Endodermal cell (in vitro differentiated cells): ENCODE data around the gene STON2. TPM values are rescaled to one million over a fixed set of nuclear protein-coding genes. Genes with fewer than 3 reads are reported as not detected.

ENCODE experiments used
- DNase-seq: peaks from one replicate; pipeline ENCODE4 v3.0.0-alpha.2; 2017
- H3K27ac ChIP-seq: 2 replicates; pipeline ENCODE4 v1.5.1; 2013; ENCODE audit warnings: mild to moderate bottlenecking, low read depth, low read length, moderate library complexity
- H3K27me3 ChIP-seq: 2 replicates; pipeline ENCODE4 v1.6.1; 2013; ENCODE audit warnings: mild to moderate bottlenecking, low read length, moderate library complexity; ENCODE audit not compliant: insufficient read depth, control insufficient read depth, poor library complexity, severe bottlenecking
- H3K36me3 ChIP-seq: 2 replicates; pipeline ENCODE4 v1.7.0; 2013; ENCODE audit warnings: mild to moderate bottlenecking, low read length, moderate library complexity; ENCODE audit not compliant: control insufficient read depth, insufficient read depth
- H3K4me1 ChIP-seq: one replicate; pipeline ENCODE4 v1.7.0; 2013; ENCODE audit warnings: low read length; ENCODE audit not compliant: control insufficient read depth, insufficient read depth
- H3K4me3 ChIP-seq: 2 replicates; pipeline ENCODE4 v1.5.1; 2013; ENCODE audit warnings: mild to moderate bottlenecking, low read length, moderate library complexity
- H3K9ac ChIP-seq: 2 replicates; pipeline ENCODE4 v1.6.1; 2013; ENCODE audit warnings: mild to moderate bottlenecking, low read length, moderate library complexity; ENCODE audit not compliant: poor library complexity, severe bottlenecking; ENCODE audit errors: extremely low read depth
- H3K9me3 ChIP-seq: 2 replicates; pipeline ENCODE4 v1.6.1; 2013; ENCODE audit warnings: mild to moderate bottlenecking, low read length, moderate library complexity; ENCODE audit not compliant: control insufficient read depth
- H3K27ac Mint-ChIP-seq: 2 replicates; pipeline ENCODE4 v1.8.0; 2020; ENCODE audit warnings: mixed read lengths
- H3K27me3 Mint-ChIP-seq: 2 replicates; pipeline ENCODE4 v1.8.0; 2021; ENCODE audit warnings: mild to moderate bottlenecking, mixed read lengths; ENCODE audit not compliant: insufficient read depth
- H3K36me3 Mint-ChIP-seq: 2 replicates; pipeline ENCODE4 v1.8.0; 2020; ENCODE audit warnings: low read depth, mixed read lengths
- H3K4me1 Mint-ChIP-seq: 2 replicates; pipeline ENCODE4 v1.8.0; 2020; ENCODE audit warnings: mixed read lengths
- H3K4me3 Mint-ChIP-seq: 2 replicates; pipeline ENCODE4 v1.8.0; 2020; ENCODE audit warnings: mild to moderate bottlenecking, moderate library complexity, mixed read lengths
- H3K9me3 Mint-ChIP-seq: 2 replicates; pipeline ENCODE4 v1.8.0; 2020; ENCODE audit warnings: mild to moderate bottlenecking, mixed read lengths
- CTCF ChIP-seq: fragments of 200-600 bp; sonication (generic); conservative IDR thresholded peaks from 2 replicates; pipeline ENCODE4 v1.5.0; 2021; ENCODE audit warnings: antibody characterized with exemption, mild to moderate bottlenecking
- WGBS, 2 experiments: methylation state at CpG; one replicate each; pipeline versions ENCODE4 v1.1.5 to v1.1.7; 2013; ENCODE audit warnings: missing lambda C conversion rate in 2 of 2, mixed read lengths in 1 of 2; ENCODE audit not compliant: insufficient coverage in 1 of 2, insufficient read length in 1 of 2; 5-methylcytosine and 5-hydroxymethylcytosine counted together
- total RNA-seq, 2 donors: library from RNA; stranded (reverse); fragmentation: NEBNext Ultra II Directional in 1 of 2; extraction: Animal tissue kit (Norgen Biotek cat#: 25700) in 1 of 2; gene quantifications; 2 replicates in 1 of 2; 3 replicates in 1 of 2; pipeline ENCODE4 v1.2.1, GENCODE V29; 2021

STON2 gene
- total RNA-seq, 2 donors from 2014 or later = 37.2 to 43.9 TPM

DNA sequence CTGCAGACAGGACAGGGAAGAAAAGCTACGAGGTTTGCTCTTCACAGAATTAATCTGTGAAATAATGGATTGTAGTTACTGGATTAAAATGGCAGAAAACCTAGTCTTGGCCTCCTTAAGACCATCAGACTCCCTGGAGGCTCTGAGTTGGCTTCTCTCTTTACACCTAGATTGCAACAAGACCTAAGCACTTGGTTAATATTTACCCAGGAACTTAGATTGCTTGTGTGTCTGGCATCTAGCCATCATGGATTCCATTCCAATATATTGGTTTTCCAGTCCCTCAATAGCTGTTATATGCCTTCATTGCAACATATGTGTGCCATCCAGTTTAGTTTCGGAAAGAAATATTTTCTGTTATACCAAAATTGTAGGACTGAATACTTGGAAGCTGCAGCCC is 177.4 kb downstream of the STON2 start:
- H3K27me3 Mint-ChIP-seq = no peaks in the 10 kb centered on the region
- Histone ChIP-seq H3K4me1 (peaks cover 4% of the 10 kb centered on the region), H3K27me3 (no peaks in the 10 kb centered on the region), H3K9me3 (no peaks in the 10 kb centered on the region), H3K36me3 (no peaks in the 10 kb centered on the region), H3K9ac (no peak overlapping the region), H3K4me3 (peak overlapping the region; percentile 83), H3K27ac (no peak overlapping the region)
- WGBS, 2 experiments = 90 to 95% methylated on average over 1 to 2 of the region's 2 CpGs
- H3K4me3 Mint-ChIP-seq = no peak overlapping the region
- H3K4me1 Mint-ChIP-seq = peaks cover 15% of the 10 kb centered on the region
- TF ChIP-seq CTCF = no peak
- DNase-seq = no peak
- H3K9me3 Mint-ChIP-seq = no peaks in the 10 kb centered on the region
- peaks cover 2% of the 10 kb centered on the region for H3K36me3 Mint-ChIP-seq
- H3K27ac Mint-ChIP-seq = peak overlapping the region; percentile 79

- 83 to 94% methylated on average over 5 of the region's 5 CpGs for WGBS, 2 experiments
- peaks cover 4% of the 10 kb centered on the region for H3K4me1 ChIP-seq
- Mint-ChIP-seq H3K27me3 (no peaks in the 10 kb centered on the region), H3K27ac (peak overlapping the region; percentile 99), H3K4me3 (peak overlapping the region; percentile 94), H3K36me3 (peaks cover 2% of the 10 kb centered on the region), H3K4me1 (peaks cover 15% of the 10 kb centered on the region), H3K9me3 (no peaks in the 10 kb centered on the region)
- H3K36me3 ChIP-seq = peaks cover 5% of the 10 kb centered on the region
- peak overlapping the region; percentile 88 for H3K9ac ChIP-seq
- H3K27me3 ChIP-seq = no peaks in the 10 kb centered on the region
- no peak for TF ChIP-seq CTCF
- H3K9me3 ChIP-seq = no peaks in the 10 kb centered on the region
- H3K4me3 ChIP-seq = peak overlapping the region; percentile 83
- H3K27ac ChIP-seq = peak overlapping the region; percentile 99
- DNase-seq = no peak
Observed at GRCh38 chr14:81222126-81222525, 178.0 kb downstream of the STON2 start.

DNA sequence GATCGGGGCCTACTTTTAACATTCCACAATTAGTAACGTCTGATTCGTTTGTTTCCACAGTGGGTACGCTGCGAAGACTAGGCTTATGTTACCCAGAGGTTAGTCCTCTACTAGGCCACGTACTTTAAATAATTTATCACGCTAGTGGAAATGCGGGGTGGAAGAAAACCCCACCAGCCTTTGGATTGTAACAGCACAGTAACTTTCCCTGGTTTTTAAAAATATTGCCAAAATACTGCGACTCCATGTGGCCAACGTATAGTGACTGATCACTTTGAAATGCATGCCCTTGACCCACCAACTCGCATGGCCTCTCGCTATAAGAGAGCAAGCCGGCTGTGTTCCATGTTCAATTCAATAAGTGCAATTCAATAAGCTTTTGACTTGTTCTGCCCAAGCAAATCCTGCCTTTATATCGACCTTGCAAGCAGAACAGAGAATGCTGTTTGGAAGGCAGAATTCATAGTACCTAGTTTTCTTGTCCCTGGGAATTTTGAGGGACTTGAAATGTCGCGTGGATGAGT is 178.5 kb downstream of the STON2 start:
- Mint-ChIP-seq H3K9me3 (no peaks in the 10 kb centered on the region), H3K4me3 (peak overlapping the region; percentile 94)

More for the DNA sequence above, 178.5 kb downstream of the STON2 start:
- H3K36me3 ChIP-seq = peaks cover 9% of the 10 kb centered on the region
- H3K27ac ChIP-seq = peak overlapping the region; percentile 99
- no peak for DNase-seq
- 32 to 42% methylated on average over 14 to 16 of the region's 16 CpGs for WGBS, 2 experiments
- H3K9me3 ChIP-seq = no peaks in the 10 kb centered on the region
- TF ChIP-seq CTCF = no peak
- H3K4me1 Mint-ChIP-seq = peaks cover 15% of the 10 kb centered on the region
- peak overlapping the region; percentile 99 for H3K27ac Mint-ChIP-seq
- peak overlapping the region; percentile 83 for H3K4me3 ChIP-seq
- peaks cover 4% of the 10 kb centered on the region for H3K4me1 ChIP-seq
- H3K27me3 ChIP-seq = no peaks in the 10 kb centered on the region
- peak overlapping the region; percentile 88 for H3K9ac ChIP-seq
- H3K27me3 Mint-ChIP-seq = no peaks in the 10 kb centered on the region
- H3K36me3 Mint-ChIP-seq = peaks cover 4% of the 10 kb centered on the region
